K562 (cell line): ENCODE data around the gene NTNG1. TPM values are rescaled to one million over a fixed set of nuclear protein-coding genes. Genes with fewer than 3 reads are reported as not detected.
A peak's percentile ranks its signal among the peaks of the same experiment; 100 is the strongest.

ENCODE experiments used
- ATAC-seq: fragments of 200-7000 bp; cut with Tn5 transposase; 3 replicates; pipeline ENCODE4 v1.9.1; 2020; ENCODE audit warnings: moderate library complexity
- BruUV-seq: library from RNA; stranded (reverse); fragments of 400-500 nt; replicated peaks from 2 replicates; lab custom pipeline; 2021; lab: Mats Ljungman, UMichigan
- CTCF ChIA-PET: fragments of 300-600 bp; formaldehyde crosslinking; extraction: SDS; loops from one replicate; lab custom pipeline; 2021; ENCODE audit warnings: low intra/inter-chr PET ratio; lab: Yijun Ruan, JAX
- POLR2A ChIA-PET: fragments of 300-600, 350-650 bp; sonication (Branson Sonifier 250); formaldehyde crosslinking; extraction: SDS; loops from one replicate; lab custom pipeline; 2021; ENCODE audit warnings: antibody characterized with exemption, inconsistent platforms; lab: Yijun Ruan, JAX
- DNase-seq, 4 experiments: peaks; one replicate each; pipeline versions ENCODE4 v3.0.0 to v3.0.0-alpha.2; 2011 to 2018; ENCODE audit warnings: low spot score in 3 of 4, mixed read lengths in 3 of 4; ENCODE audit errors: extremely low read depth in 1 of 4
- FAIRE-seq: peaks from 2 replicates; lab custom pipeline; 2011; peaks lifted over from hg19 to GRCh38; lab: Jason Lieb, UNC
- H2AFZ ChIP-seq: 2 replicates; pipeline ENCODE4 v1.6.0; 2011; ENCODE audit warnings: low read depth, low read length, control low read depth, inconsistent platforms
- H3K27ac ChIP-seq: fragments of 200-600 bp; 3 replicates; pipeline ENCODE4 v1.8.0; 2011; ENCODE audit warnings: low read depth, mild to moderate bottlenecking, control low read depth, inconsistent platforms, low read length, moderate library complexity, mixed read lengths; ENCODE audit errors: extremely low read depth
- H3K27me3 ChIP-seq, 2 experiments: fragments of 300-600 bp in 1 of 2; 2 replicates in 1 of 2; 3 replicates in 1 of 2; pipeline versions ENCODE4 v1.6.0 to v1.8.0; 2011; ENCODE audit warnings: inconsistent platforms in 2 of 2, low read length in 2 of 2, mild to moderate bottlenecking in 1 of 2, mixed read lengths in 1 of 2, moderate library complexity in 1 of 2; ENCODE audit not compliant: control insufficient read depth in 2 of 2, insufficient read depth in 2 of 2
- H3K36me3 ChIP-seq: fragments of 300-600 bp; 3 replicates; pipeline ENCODE4 v1.8.0; 2011; ENCODE audit warnings: mild to moderate bottlenecking, low read length, inconsistent platforms; ENCODE audit not compliant: control insufficient read depth, insufficient read depth
- H3K4me1 ChIP-seq, 2 experiments: fragments of 200-600 bp in 1 of 2; replicated peaks in 1 of 2; 2 replicates in 1 of 2; 3 replicates in 1 of 2; pipeline versions ENCODE4 v1.5.1 to v1.8.0; 2011; ENCODE audit warnings: inconsistent platforms in 2 of 2, low read length in 2 of 2, mild to moderate bottlenecking in 1 of 2, mixed read lengths in 1 of 2, moderate library complexity in 1 of 2; ENCODE audit not compliant: control insufficient read depth in 2 of 2, insufficient read depth in 2 of 2
- H3K4me2 ChIP-seq: 2 replicates; pipeline ENCODE4 v1.6.1; 2011; ENCODE audit warnings: low read length, control low read depth, inconsistent platforms, mixed read lengths; ENCODE audit not compliant: insufficient read depth
- H3K4me3 ChIP-seq: fragments of 200-600 bp; sonication (generic), shearing (Covaris generic); 2 replicates; pipeline ENCODE4 v1.5.1; 2016; ENCODE audit warnings: control low read depth, inconsistent platforms
- H3K79me2 ChIP-seq: fragments of 200-600 bp; 3 replicates; pipeline ENCODE4 v1.8.0; 2011; ENCODE audit warnings: low read length, inconsistent platforms; ENCODE audit not compliant: control insufficient read depth, insufficient read depth
- H3K9ac ChIP-seq, 2 experiments: 2 replicates each; pipeline versions ENCODE4 v1.6.0 to v1.6.1; 2011; ENCODE audit warnings: low read depth in 2 of 2, low read length in 2 of 2, control low read depth in 1 of 2, inconsistent platforms in 1 of 2, mild to moderate bottlenecking in 1 of 2, mixed read lengths in 1 of 2; ENCODE audit not compliant: insufficient read depth in 1 of 2
- H3K9me1 ChIP-seq: one replicate; pipeline ENCODE4 v1.6.0; 2011; ENCODE audit warnings: inconsistent platforms, mild to moderate bottlenecking, low read length, moderate library complexity; ENCODE audit not compliant: control insufficient read depth, insufficient read depth
- H3K9me3 ChIP-seq: replicated peaks from 2 replicates; pipeline ENCODE4 v1.5.1; 2011; ENCODE audit warnings: low read depth, low read length, inconsistent platforms; ENCODE audit not compliant: control insufficient read depth, insufficient read depth
- H4K20me1 ChIP-seq: replicated peaks from 2 replicates; pipeline ENCODE4 v1.6.1; 2011; ENCODE audit warnings: low read length, inconsistent platforms, mixed read lengths; ENCODE audit not compliant: control insufficient read depth, insufficient read depth
- MCM7 ChIP-seq, 2 experiments: fragments of 450-650 bp; IDR thresholded peaks; 2 replicates each; pipeline ENCODE4 v1.6.1; 2016 to 2018
- MIER1 ChIP-seq: fragments of 450-650 bp; IDR thresholded peaks from 2 replicates; pipeline ENCODE4 v1.6.1; 2016; ENCODE audit warnings: antibody characterized with exemption, mild to moderate bottlenecking, low read depth
- ZBTB11 ChIP-seq, 3 experiments: fragments of 200-800 bp in 1 of 3; fragments of 250-450 bp in 1 of 3; fragments of 450-650 bp in 1 of 3; sonication (Bioruptor Pico) in 1 of 3; sonication (Bioruptor generic) in 1 of 3; formaldehyde crosslinking in 1 of 3; IDR thresholded peaks; 2 replicates each; pipeline versions ENCODE4 v1.6.1 to v1.8.0; 2016 to 2022; ENCODE audit warnings: mild to moderate bottlenecking in 2 of 3, missing genetic modification characterization in 2 of 3, missing compliant biosample characterization in 1 of 3, moderate library complexity in 1 of 3
- ZNF311 ChIP-seq: fragments of 250-450 bp; sonication (Bioruptor Pico); IDR thresholded peaks from 2 replicates; pipeline ENCODE4 v1.4.0; 2020; ENCODE audit warnings: mild to moderate bottlenecking, moderate library complexity
- WGBS: fragments of 100-300 bp; shearing (Covaris generic); methylation state at CpG from one replicate; pipeline ENCODE4 v1.1.6; 2016; ENCODE audit warnings: low coverage, mixed read lengths; ENCODE audit not compliant: insufficient coverage; ENCODE audit errors: missing lambda C conversion rate; 5-methylcytosine and 5-hydroxymethylcytosine counted together
- in situ Hi-C: fragments of 300-500 bp; cut with MboI; formaldehyde crosslinking; loops from 4 replicates; pipeline ENCODE4 v1.15.0; 2018; ENCODE audit warnings: inconsistent platforms, mixed read lengths
- intact Hi-C: fragments of 100-400 bp; cut with micrococcal nuclease; formaldehyde crosslinking; loops from 2 replicates; pipeline ENCODE4 v1.14.2; 2022
- polyA plus RNA-seq, 8 experiments: library from polyadenylated mRNA; depleted of rRNA in 4 of 8; stranded (reverse) in 5 of 8; unstranded in 3 of 8; fragments of >200 nt; fragmentation: Nextera tagmentation in 2 of 8; fragmentation: Illumina TruSeq in 1 of 8; extraction: Ambion mirVana in 2 of 8; extraction: Trizol in 1 of 8; gene quantifications; 2 replicates each; pipeline versions ENCODE4 v1.2.1 to v1.2.3, GENCODE V29; 2011 to 2014; ENCODE audit warnings: inconsistent platforms in 1 of 8, missing spikeins in 1 of 8
- total RNA-seq, 7 experiments: library from RNA; depleted of rRNA in 6 of 7; stranded (reverse); fragments of >200 nt in 6 of 7; fragmentation: Illumina TruSeq in 2 of 7; extraction: Trizol in 2 of 7; gene quantifications; 2 replicates each; pipeline versions ENCODE4 v1.2.1 to v1.2.3, GENCODE V29; 2011 to 2021; ENCODE audit warnings: low replicate concordance in 1 of 7

The NTNG1 gene
- total and polyA plus RNA-seq, 9 of the 15 experiments (the other 6 are each of a cell fraction or from before 2014, with no cell fraction given), result not detected

- TF ChIP-seq MCM7 (IDR thresholded peaks at IDR 0.05) (no peak), MIER1 (no peak)
Measured at GRCh38 chr1:107255469-107255868, 114.6 kb downstream of the NTNG1 start (continued).

- Histone ChIP-seq H3K4me1 (no peaks in the 10 kb centered on the region), H3K79me2 (no peaks in the 10 kb centered on the region), H3K9me1 (no peaks in the 10 kb centered on the region), H3K36me3 (no peaks in the 10 kb centered on the region), H3K27ac (no peak overlapping the region), H3K27me3 (no peaks in the 10 kb centered on the region), H2AFZ (no peak overlapping the region), H4K20me1 (no peaks in the 10 kb centered on the region), H3K4me3 (no peak overlapping the region), H3K9me3 (no peaks in the 10 kb centered on the region), H3K9ac (no peak overlapping the region), H3K4me2 (no peak overlapping the region)
- CTCF ChIA-PET, result no interaction called here
- no peak for FAIRE-seq
- DNase-seq, result no peak
- TF ChIP-seq ZNF311 (CRISPR knock-in tag) (no peak), ZBTB11 (CRISPR knock-in tag; IDR thresholded peaks at IDR 0.05) (peak in 1 of 3 experiments; percentile 9; a peak in 2 of 6 replicates)
- no peak for ATAC-seq
- WGBS, result 1% methylated on average over 5 of the region's 5 CpGs
- intact Hi-C loops (no loop called here), in situ Hi-C loops (no loop called here)
- BruUV-seq, result no TSS peak
- POLR2A ChIA-PET, result no interaction called here
Measured at GRCh38 chr1:107262467-107263286, 121.8 kb downstream of the NTNG1 start.
